ENCODE data around the gene PSMC3IP.

PSMC3IP gene

GRCh38 chr17:42537826-42538451, 39.6 kb downstream of the PSMC3IP start:
- DNase-seq = no peak

GRCh38 chr17:42537156-42537805, 40.2 kb downstream of the PSMC3IP start:
- DNase-seq = no peak

- DNase-seq = peak; percentile 86 to 88
Observed at GRCh38 chr17:42536372-42537155, 41.0 kb downstream of the PSMC3IP start.

- DNase-seq = peak; percentile 87 to 91
Observed at GRCh38 chr17:42536048-42536371, 41.5 kb downstream of the PSMC3IP start, which contains the start of gene NAGLU. Gene NAGLU, plus strand, starts transcription at chr17:42536241. Its CDS starts 32 bp downstream, at chr17:42536273.

- no peak for DNase-seq
Observed at GRCh38 chr17:42535155-42536047, 42.1 kb downstream of the PSMC3IP start.

GRCh38 chr17:42531455-42532354, 45.8 kb downstream of the PSMC3IP start:
- peak; percentile 51 to 58 for DNase-seq

- DNase-seq = no peak
Observed at GRCh38 chr17:42530952-42531454, 46.5 kb downstream of the PSMC3IP start.

- no peak for DNase-seq
Observed at GRCh38 chr17:42529061-42529460, 48.5 kb downstream of the PSMC3IP start.

- no peak for DNase-seq
Observed at GRCh38 chr17:42527932-42528331, 49.6 kb downstream of the PSMC3IP start.

- no peak for DNase-seq
Observed at GRCh38 chr17:42526031-42526444, 51.5 kb downstream of the PSMC3IP start.

GRCh38 chr17:42525221-42525620, 52.3 kb downstream of the PSMC3IP start:
- no peak for DNase-seq

- no peak for DNase-seq
Observed at GRCh38 chr17:42522798-42523278, 54.7 kb downstream of the PSMC3IP start.

Measured in activated CD4-positive, alpha-beta T cell treated with anti-CD3 and anti-CD28 coated beads, Interleukin-2, amount 50 U/mL, for 48 hours (primary cell).